Tibial nerve (tissue), 4 donors: ENCODE measurements around the gene THY1.
A peak's percentile ranks its signal among the peaks of the same experiment; 100 is the strongest.

Source experiments
- CTCF ChIP-seq, 5 experiments: fragments of 200-600 bp in 3 of 5; fragments of 450-650 bp in 2 of 5; sonication (generic) in 3 of 5; IDR thresholded peaks; one replicate each; pipeline ENCODE4 v1.5.1; 2016 to 2019; ENCODE audit warnings: antibody characterized with exemption in 5 of 5, mild to moderate bottlenecking in 3 of 5, moderate library complexity in 2 of 5
- EP300 ChIP-seq, 2 donors: sonication (generic); formaldehyde crosslinking; IDR thresholded peaks; one replicate each; pipeline ENCODE4 v1.6.1; 2017; ENCODE audit warnings: antibody characterized with exemption in 2 of 2, mild to moderate bottlenecking in 1 of 2
- POLR2A ChIP-seq, 2 donors: fragments of 450-650 bp; IDR thresholded peaks; one replicate each; pipeline ENCODE4 v1.6.1; 2017; ENCODE audit warnings: antibody characterized with exemption in 2 of 2, mild to moderate bottlenecking in 2 of 2, moderate library complexity in 2 of 2

- TF ChIP-seq CTCF (IDR thresholded peaks at IDR 0.05) (no peak), POLR2A (IDR thresholded peaks at IDR 0.05) (no peak), EP300 (IDR thresholded peaks at IDR 0.05) (peak in 1 of 2 donors; percentile 40)
Measured at GRCh38 chr11:119367661-119368120, 55.3 kb downstream of the THY1 start.
